Measurements from ENCODE around the gene HLF.

The HLF gene

GRCh38 chr17:55368706-55369105 lies 103.9 kb downstream of the HLF start:
- DNase-seq, result no peak

All from suppressor macrophage treated with lipopolysaccharide for 4 hours (primary cell).